SK-N-SH (cell line): ENCODE measurements around the gene CCL7. TPM values are rescaled to one million over a fixed set of nuclear protein-coding genes. Genes with fewer than 3 reads are reported as not detected.

Experiments used
- CTCF ChIA-PET: fragments of 300-600, 350-600 bp; formaldehyde crosslinking; extraction: SDS; loops from one replicate; lab custom pipeline; 2021; lab: Yijun Ruan, JAX
- POLR2A ChIA-PET: fragments of 350-600 bp; sonication (Branson Sonifier 250); formaldehyde crosslinking; extraction: SDS; loops from one replicate; lab custom pipeline; 2020; ENCODE audit warnings: antibody characterized with exemption, inconsistent platforms; lab: Yijun Ruan, JAX
- DNase-seq: peaks from one replicate; pipeline ENCODE4 v3.0.0; 2012
- H2AFZ ChIP-seq: fragments of 200-600 bp; sonication (generic); 2 replicates; pipeline ENCODE4 v1.8.1; 2016; ENCODE audit warnings: antibody characterized with exemption, mild to moderate bottlenecking, low read depth
- H3F3A ChIP-seq: fragments of 200-600 bp; sonication (generic); replicated peaks from 2 replicates; pipeline ENCODE3; 2016; ENCODE audit warnings: antibody characterized with exemption, mild to moderate bottlenecking; ENCODE audit not compliant: insufficient read depth
- H3K27ac ChIP-seq, 2 experiments: fragments of 200-500 bp in 1 of 2; fragments of 200-600 bp in 1 of 2; sonication (Bioruptor generic) in 1 of 2; sonication (generic), shearing (Covaris generic) in 1 of 2; 2 replicates each; pipeline versions ENCODE4 v1.5.1 to v1.6.1; 2014 to 2016; ENCODE audit warnings: low read depth in 2 of 2, inconsistent platforms in 1 of 2, low read length in 1 of 2, mild to moderate bottlenecking in 1 of 2, mixed read lengths in 1 of 2
- H3K27me3 ChIP-seq: fragments of 200-600 bp; sonication (generic), shearing (Covaris generic); 2 replicates; pipeline ENCODE4 v1.6.1; 2016; ENCODE audit warnings: mixed run types; ENCODE audit not compliant: insufficient read depth
- H3K36me3 ChIP-seq, 2 experiments: fragments of 200-500 bp in 1 of 2; fragments of 200-600 bp in 1 of 2; sonication (Bioruptor generic) in 1 of 2; sonication (generic) in 1 of 2; replicated peaks in 1 of 2; 2 replicates each; pipeline versions ENCODE3 to v1.5.1; 2014 to 2016; ENCODE audit warnings: low read length in 1 of 2, mild to moderate bottlenecking in 1 of 2; ENCODE audit not compliant: insufficient read depth in 2 of 2, control insufficient read depth in 1 of 2
- H3K4me1 ChIP-seq, 2 experiments: fragments of 200-500 bp in 1 of 2; fragments of 200-600 bp in 1 of 2; sonication (Bioruptor generic) in 1 of 2; sonication (generic), shearing (Covaris generic) in 1 of 2; 2 replicates each; pipeline versions ENCODE4 v1.5.1 to v1.6.1; 2014 to 2016; ENCODE audit warnings: low read depth in 1 of 2, low read length in 1 of 2, mixed run types in 1 of 2; ENCODE audit not compliant: insufficient read depth in 2 of 2, control insufficient read depth in 1 of 2
- H3K4me2 ChIP-seq: fragments of 200-600 bp; sonication (generic), shearing (Covaris generic); 2 replicates; pipeline ENCODE4 v1.6.1; 2017; ENCODE audit warnings: mixed run types
- H3K4me3 ChIP-seq, 2 experiments: fragments of 200-500 bp in 1 of 2; fragments of 200-600 bp in 1 of 2; sonication (Bioruptor generic) in 1 of 2; sonication (generic), shearing (Covaris generic) in 1 of 2; 2 replicates each; pipeline versions ENCODE4 v1.5.1 to v1.8.1; 2014 to 2016; ENCODE audit warnings: low read depth in 2 of 2, inconsistent platforms in 1 of 2, low read length in 1 of 2, mild to moderate bottlenecking in 1 of 2, mixed read lengths in 1 of 2, moderate library complexity in 1 of 2
- H3K79me2 ChIP-seq: fragments of 200-600 bp; sonication (generic); 2 replicates; pipeline ENCODE4 v1.8.1; 2017; ENCODE audit warnings: mild to moderate bottlenecking; ENCODE audit not compliant: insufficient read depth
- H3K9ac ChIP-seq: fragments of 200-600 bp; sonication (generic); 2 replicates; pipeline ENCODE4 v1.6.1; 2017; ENCODE audit warnings: mixed run types
- H3K9me2 ChIP-seq: fragments of 200-600 bp; sonication (generic); 2 replicates; pipeline ENCODE4 v1.6.1; 2017; ENCODE audit warnings: mixed run types
- H3K9me3 ChIP-seq: fragments of 200-600 bp; sonication (generic); 2 replicates; pipeline ENCODE4 v1.6.1; 2017; ENCODE audit warnings: mixed run types, mild to moderate bottlenecking, moderate library complexity
- H4K20me1 ChIP-seq: fragments of 200-600 bp; sonication (generic); 2 replicates; pipeline ENCODE4 v1.6.1; 2017; ENCODE audit warnings: mild to moderate bottlenecking, mixed run types; ENCODE audit not compliant: insufficient read depth
- CHD2 ChIP-seq: fragments of 150-350 bp; IDR thresholded peaks from 2 replicates; pipeline ENCODE4 v1.6.1; 2018; ENCODE audit warnings: low read length; ENCODE audit not compliant: partially characterized antibody
- EP300 ChIP-seq, 2 experiments: IDR thresholded peaks; 2 replicates each; pipeline versions ENCODE4 v1.4.0 to v1.6.1; 2012; ENCODE audit warnings: borderline replicate concordance in 1 of 2, low read depth in 1 of 2, low read length in 1 of 2
- EZH2phosphoT487 ChIP-seq: fragments of 200-600 bp; sonication (generic); IDR thresholded peaks from 2 replicates; pipeline ENCODE4 v1.6.1; 2017; ENCODE audit warnings: low read depth, mixed run types, mild to moderate bottlenecking, antibody characterized with exemption, moderate library complexity, borderline replicate concordance
- FOXM1 ChIP-seq: IDR thresholded peaks from 2 replicates; pipeline ENCODE4 v1.4.0; 2012; ENCODE audit warnings: low read depth, mild to moderate bottlenecking
- GABPA ChIP-seq: IDR thresholded peaks from 2 replicates; pipeline ENCODE4 v1.4.0; 2012; ENCODE audit warnings: low read depth, mild to moderate bottlenecking
- MEF2A ChIP-seq: IDR thresholded peaks from 2 replicates; pipeline ENCODE4 v1.4.0; 2012; ENCODE audit warnings: low read depth, borderline replicate concordance
- MXI1 ChIP-seq: IDR thresholded peaks from 2 replicates; pipeline ENCODE4 v1.6.1; 2012; ENCODE audit warnings: mild to moderate bottlenecking, low read depth, low read length, improper control_type of control experiment
- NFIC ChIP-seq: IDR thresholded peaks from 2 replicates; pipeline ENCODE4 v1.4.0; 2012; ENCODE audit warnings: borderline replicate concordance
- RAD21 ChIP-seq: IDR thresholded peaks from 2 replicates; pipeline ENCODE4 v1.6.1; 2012; ENCODE audit warnings: mild to moderate bottlenecking, low read length
- RCOR1 ChIP-seq: fragments of 150-350 bp; IDR thresholded peaks from 2 replicates; pipeline ENCODE4 v1.6.1; 2017; ENCODE audit warnings: antibody characterized with exemption, low read length
- RFX5 ChIP-seq: IDR thresholded peaks from 2 replicates; pipeline ENCODE4 v1.6.1; 2012; ENCODE audit warnings: mild to moderate bottlenecking, improper control_type of control experiment, low read length
- RXRA ChIP-seq: IDR thresholded peaks from 2 replicates; pipeline ENCODE4 v1.4.0; 2012; ENCODE audit warnings: low read depth, mild to moderate bottlenecking, borderline replicate concordance
- SIN3A ChIP-seq: IDR thresholded peaks from 2 replicates; pipeline ENCODE4 v1.6.1; 2012; ENCODE audit warnings: low read depth, mild to moderate bottlenecking, low read length, moderate library complexity, borderline replicate concordance
- SMC3 ChIP-seq: IDR thresholded peaks from 2 replicates; pipeline ENCODE4 v1.6.1; 2012; ENCODE audit warnings: low read depth, low read length, improper control_type of control experiment
- TCF12 ChIP-seq: IDR thresholded peaks from 2 replicates; pipeline ENCODE4 v1.4.0; 2012
- WGBS: methylation state at CpG from one replicate; pipeline ENCODE4 v1.1.6; 2017; ENCODE audit warnings: low lambda C conversion rate; 5-methylcytosine and 5-hydroxymethylcytosine counted together
- polyA plus RNA-seq, 3 experiments: library from polyadenylated mRNA; depleted of rRNA; stranded (reverse); fragments of >200 nt; gene quantifications; 2 replicates each; pipeline ENCODE4 v1.2.3, GENCODE V29; 2012
- TF ChIP-seq, protein P1 (sequence below): IDR thresholded peaks from 2 replicates; pipeline ENCODE4 v1.6.1; 2012; ENCODE audit warnings: mild to moderate bottlenecking, low read depth, low read length, moderate library complexity
- TF ChIP-seq, protein P2 (sequence below): IDR thresholded peaks from 2 replicates; pipeline ENCODE4 v1.4.0; 2012; ENCODE audit warnings: low read depth, borderline replicate concordance
- TF ChIP-seq, protein P3 (sequence below): IDR thresholded peaks from 2 replicates; pipeline ENCODE4 v1.4.0; 2012; ENCODE audit warnings: low read depth, borderline replicate concordance
- TF ChIP-seq, protein P4 (sequence below): IDR thresholded peaks from 2 replicates; pipeline ENCODE4; 2012

The CCL7 gene
- polyA plus RNA-seq, 1 of the 3 experiments (the other 2 are of a cell fraction): 0.72 TPM

DNA sequence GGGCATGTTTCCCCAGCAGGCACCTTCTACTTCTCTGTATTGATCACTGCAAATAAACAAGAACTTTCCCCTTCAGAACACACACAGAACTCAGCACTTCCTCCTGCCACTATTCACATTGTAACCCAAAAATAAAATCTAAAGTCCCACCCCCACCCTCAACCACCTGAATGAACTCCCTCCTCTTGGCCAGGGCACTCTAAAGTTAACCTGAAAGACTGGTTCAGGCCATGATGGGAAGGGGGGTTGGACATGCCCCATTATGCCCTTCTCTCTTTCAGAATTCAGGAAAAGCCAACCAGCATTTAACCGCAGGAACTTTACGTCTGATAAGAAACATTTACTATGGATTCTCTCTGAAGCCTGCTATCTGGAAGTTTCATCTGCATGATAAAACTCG is 42.3 kb upstream of the CCL7 start:
- H3K4me3 ChIP-seq: no peak overlapping the region

More for the DNA sequence above, 42.3 kb upstream of the CCL7 start:
- no peaks in the 10 kb centered on the region for H3F3A ChIP-seq
- ChIA-PET CTCF (no interaction called here), POLR2A (no interaction called here)
- H3K9ac ChIP-seq: no peak overlapping the region
- no peaks in the 10 kb centered on the region for H3K79me2 ChIP-seq
- H3K9me3 ChIP-seq: no peaks in the 10 kb centered on the region
- H3K27me3 ChIP-seq: no peaks in the 10 kb centered on the region
- H3K4me2 ChIP-seq: no peak overlapping the region
- 53% methylated on average over 3 of the region's 3 CpGs for WGBS
- TF ChIP-seq EP300 (IDR thresholded peaks at IDR 0.05; ENCODE audit: borderline replicate concordance in 1 of 2, low read depth in 1 of 2, low read length in 1 of 2) (no peak), MEF2A (no peak), RCOR1 (no peak), MXI1 (no peak), TCF12 (no peak), GABPA (no peak), CHD2 (no peak), SMC3 (no peak), RFX5 (no peak), RXRA (no peak), NFIC (no peak), RAD21 (no peak), SIN3A (no peak), EZH2phosphoT487 (no peak), FOXM1 (no peak)
- TF ChIP-seq, protein P1, sequence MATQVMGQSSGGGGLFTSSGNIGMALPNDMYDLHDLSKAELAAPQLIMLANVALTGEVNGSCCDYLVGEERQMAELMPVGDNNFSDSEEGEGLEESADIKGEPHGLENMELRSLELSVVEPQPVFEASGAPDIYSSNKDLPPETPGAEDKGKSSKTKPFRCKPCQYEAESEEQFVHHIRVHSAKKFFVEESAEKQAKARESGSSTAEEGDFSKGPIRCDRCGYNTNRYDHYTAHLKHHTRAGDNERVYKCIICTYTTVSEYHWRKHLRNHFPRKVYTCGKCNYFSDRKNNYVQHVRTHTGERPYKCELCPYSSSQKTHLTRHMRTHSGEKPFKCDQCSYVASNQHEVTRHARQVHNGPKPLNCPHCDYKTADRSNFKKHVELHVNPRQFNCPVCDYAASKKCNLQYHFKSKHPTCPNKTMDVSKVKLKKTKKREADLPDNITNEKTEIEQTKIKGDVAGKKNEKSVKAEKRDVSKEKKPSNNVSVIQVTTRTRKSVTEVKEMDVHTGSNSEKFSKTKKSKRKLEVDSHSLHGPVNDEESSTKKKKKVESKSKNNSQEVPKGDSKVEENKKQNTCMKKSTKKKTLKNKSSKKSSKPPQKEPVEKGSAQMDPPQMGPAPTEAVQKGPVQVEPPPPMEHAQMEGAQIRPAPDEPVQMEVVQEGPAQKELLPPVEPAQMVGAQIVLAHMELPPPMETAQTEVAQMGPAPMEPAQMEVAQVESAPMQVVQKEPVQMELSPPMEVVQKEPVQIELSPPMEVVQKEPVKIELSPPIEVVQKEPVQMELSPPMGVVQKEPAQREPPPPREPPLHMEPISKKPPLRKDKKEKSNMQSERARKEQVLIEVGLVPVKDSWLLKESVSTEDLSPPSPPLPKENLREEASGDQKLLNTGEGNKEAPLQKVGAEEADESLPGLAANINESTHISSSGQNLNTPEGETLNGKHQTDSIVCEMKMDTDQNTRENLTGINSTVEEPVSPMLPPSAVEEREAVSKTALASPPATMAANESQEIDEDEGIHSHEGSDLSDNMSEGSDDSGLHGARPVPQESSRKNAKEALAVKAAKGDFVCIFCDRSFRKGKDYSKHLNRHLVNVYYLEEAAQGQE: no peak
- TF ChIP-seq, protein P2, sequence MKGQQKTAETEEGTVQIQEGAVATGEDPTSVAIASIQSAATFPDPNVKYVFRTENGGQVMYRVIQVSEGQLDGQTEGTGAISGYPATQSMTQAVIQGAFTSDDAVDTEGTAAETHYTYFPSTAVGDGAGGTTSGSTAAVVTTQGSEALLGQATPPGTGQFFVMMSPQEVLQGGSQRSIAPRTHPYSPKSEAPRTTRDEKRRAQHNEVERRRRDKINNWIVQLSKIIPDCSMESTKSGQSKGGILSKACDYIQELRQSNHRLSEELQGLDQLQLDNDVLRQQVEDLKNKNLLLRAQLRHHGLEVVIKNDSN: no peak
- TF ChIP-seq, protein P3, sequence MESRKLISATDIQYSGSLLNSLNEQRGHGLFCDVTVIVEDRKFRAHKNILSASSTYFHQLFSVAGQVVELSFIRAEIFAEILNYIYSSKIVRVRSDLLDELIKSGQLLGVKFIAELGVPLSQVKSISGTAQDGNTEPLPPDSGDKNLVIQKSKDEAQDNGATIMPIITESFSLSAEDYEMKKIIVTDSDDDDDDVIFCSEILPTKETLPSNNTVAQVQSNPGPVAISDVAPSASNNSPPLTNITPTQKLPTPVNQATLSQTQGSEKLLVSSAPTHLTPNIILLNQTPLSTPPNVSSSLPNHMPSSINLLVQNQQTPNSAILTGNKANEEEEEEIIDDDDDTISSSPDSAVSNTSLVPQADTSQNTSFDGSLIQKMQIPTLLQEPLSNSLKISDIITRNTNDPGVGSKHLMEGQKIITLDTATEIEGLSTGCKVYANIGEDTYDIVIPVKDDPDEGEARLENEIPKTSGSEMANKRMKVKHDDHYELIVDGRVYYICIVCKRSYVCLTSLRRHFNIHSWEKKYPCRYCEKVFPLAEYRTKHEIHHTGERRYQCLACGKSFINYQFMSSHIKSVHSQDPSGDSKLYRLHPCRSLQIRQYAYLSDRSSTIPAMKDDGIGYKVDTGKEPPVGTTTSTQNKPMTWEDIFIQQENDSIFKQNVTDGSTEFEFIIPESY: no peak
- TF ChIP-seq, protein P4, sequence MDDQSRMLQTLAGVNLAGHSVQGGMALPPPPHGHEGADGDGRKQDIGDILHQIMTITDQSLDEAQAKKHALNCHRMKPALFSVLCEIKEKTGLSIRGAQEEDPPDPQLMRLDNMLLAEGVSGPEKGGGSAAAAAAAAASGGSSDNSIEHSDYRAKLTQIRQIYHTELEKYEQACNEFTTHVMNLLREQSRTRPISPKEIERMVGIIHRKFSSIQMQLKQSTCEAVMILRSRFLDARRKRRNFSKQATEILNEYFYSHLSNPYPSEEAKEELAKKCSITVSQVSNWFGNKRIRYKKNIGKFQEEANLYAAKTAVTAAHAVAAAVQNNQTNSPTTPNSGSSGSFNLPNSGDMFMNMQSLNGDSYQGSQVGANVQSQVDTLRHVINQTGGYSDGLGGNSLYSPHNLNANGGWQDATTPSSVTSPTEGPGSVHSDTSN: no peak
- H3K4me1 ChIP-seq: no peaks in the 10 kb centered on the region
- H3K9me2 ChIP-seq: no peaks in the 10 kb centered on the region
- DNase-seq: no peak
- no peaks in the 10 kb centered on the region for H4K20me1 ChIP-seq
- no peak overlapping the region for H3K27ac ChIP-seq
- H3K36me3 ChIP-seq: no peaks in the 10 kb centered on the region
- H2AFZ ChIP-seq: no peak overlapping the region
